ENCODE data around the gene PDE3A. TPM values are rescaled to one million over a fixed set of nuclear protein-coding genes. Genes with fewer than 3 reads are reported as not detected.
"Not testable (repeated sequence)": the region's sequence is repeated elsewhere in the genome, so short reads cannot be mapped to it uniquely, and the experiment has no call there.

The PDE3A gene
- total RNA-seq, 1 donor from 2014 or later, result 0.56 TPM

DNA sequence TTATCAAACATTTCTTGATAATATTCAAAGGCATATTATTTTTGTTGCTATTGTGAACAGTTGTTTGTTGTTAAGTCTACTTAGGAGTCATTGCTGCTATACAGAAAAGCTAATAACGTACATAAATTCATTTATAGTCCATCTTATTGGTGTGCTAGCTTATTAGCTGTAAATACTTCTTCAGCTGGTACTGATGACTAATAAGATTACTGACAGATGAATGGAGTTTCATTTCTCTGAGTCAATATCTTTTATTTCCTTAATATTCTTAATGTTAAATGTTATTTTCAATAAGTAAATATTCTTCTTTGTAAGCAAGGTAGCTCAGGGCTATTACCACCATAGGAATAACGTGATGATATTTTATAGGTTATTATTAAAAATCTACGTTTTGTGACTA lies 187.4 kb downstream of the PDE3A start:
- ATAC-seq, result no peak

DNA sequence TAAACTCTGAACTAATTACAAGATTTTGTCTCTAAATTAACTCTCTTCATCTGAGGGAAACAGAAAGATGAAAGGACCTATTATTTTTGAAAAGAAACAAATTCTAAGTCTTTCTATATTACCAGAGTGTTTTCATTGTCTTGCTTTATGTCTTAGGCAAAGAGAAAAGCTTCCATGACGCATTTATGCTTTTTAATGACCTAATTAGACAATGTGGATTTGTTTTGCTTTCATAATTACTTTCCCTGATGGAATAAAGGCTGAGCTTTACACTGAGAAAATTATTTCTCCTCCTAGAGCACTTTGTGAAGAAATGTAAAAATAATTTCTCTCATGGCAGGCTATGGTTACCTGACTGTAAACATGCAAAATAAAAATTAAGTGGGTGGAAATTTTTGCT lies 188.8 kb downstream of the PDE3A start:
- ATAC-seq, result no peak

GRCh38 chr12:20560935-20561334 lies 192.6 kb downstream of the PDE3A start:
- ATAC-seq, result no peak

- ATAC-seq, result no peak
Measured at GRCh38 chr12:20561871-20562270, 193.5 kb downstream of the PDE3A start.

DNA sequence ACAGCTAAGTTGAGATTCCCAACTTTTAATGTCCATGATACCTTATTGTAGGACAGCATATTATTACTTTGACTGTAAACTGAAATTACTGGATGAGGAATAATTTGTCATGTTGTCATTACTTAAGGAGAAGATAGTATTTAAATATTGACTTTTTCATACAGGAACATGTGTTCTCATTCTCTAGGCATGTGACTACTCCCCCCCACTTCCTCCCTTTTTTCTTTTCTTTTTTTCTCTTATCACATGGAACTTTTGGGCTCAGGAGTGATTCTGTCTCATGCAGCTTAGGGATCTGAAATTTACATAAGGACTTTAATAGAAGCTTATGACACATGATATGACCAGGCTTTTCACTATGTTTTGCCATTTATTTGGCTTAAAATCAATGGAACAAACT lies 199.1 kb downstream of the PDE3A start:
- no peak for ATAC-seq

- no peak for ATAC-seq
Measured at GRCh38 chr12:20572451-20572850, 204.1 kb downstream of the PDE3A start.

- no peak for ATAC-seq
Measured at GRCh38 chr12:20576528-20576927, 208.2 kb downstream of the PDE3A start.

GRCh38 chr12:20577054-20577453 lies 208.7 kb downstream of the PDE3A start:
- ATAC-seq, result no peak

GRCh38 chr12:20578142-20578541 lies 209.8 kb downstream of the PDE3A start:
- no peak for ATAC-seq

DNA sequence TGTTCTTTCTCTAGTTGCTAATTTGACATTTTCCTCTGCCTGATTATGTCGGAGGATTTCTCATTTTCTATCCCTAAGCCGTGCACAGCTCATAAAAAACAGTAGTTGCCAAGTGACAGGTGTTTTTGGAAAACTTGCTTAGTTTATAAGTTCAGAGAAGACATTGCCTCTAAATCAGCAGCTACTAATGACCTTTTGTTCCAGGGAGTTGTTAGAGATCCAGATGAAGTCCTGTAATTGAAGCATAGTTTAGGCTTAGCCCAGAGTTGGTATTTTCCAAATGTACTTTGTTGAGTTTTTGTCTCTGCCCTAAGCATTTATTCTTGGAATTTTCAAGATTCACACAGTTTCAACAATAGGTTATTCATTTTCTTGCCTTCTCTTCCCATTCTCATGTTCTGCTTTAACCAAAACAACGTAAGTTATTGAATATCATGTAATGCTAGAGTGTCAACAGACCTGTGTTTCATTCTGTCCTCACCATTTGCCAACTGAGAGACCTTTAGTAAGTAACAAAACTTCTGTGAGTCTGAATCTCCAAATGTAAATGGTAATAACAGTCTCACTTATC lies 216.8 kb downstream of the PDE3A start:
- no peak for ATAC-seq

DNA sequence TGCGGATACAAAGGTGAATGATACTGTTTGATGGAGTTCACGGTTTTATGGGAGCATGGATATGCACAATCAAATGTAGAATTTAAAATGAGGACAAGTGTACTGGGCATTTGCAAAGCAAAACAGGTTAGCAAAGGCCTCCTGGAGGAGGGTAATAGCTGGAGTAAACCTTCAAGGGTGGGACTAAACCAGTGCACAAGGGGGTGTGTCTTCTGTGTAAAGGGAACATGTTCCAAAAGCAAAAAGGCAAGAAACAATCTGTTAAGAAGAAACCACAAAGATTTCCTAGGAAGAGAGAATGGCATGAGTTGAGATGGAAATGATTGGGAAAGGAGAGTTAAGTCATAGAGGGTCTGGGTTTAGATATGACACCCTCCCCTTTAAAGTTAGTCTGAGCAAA lies 217.6 kb downstream of the PDE3A start:
- no peak for ATAC-seq

DNA sequence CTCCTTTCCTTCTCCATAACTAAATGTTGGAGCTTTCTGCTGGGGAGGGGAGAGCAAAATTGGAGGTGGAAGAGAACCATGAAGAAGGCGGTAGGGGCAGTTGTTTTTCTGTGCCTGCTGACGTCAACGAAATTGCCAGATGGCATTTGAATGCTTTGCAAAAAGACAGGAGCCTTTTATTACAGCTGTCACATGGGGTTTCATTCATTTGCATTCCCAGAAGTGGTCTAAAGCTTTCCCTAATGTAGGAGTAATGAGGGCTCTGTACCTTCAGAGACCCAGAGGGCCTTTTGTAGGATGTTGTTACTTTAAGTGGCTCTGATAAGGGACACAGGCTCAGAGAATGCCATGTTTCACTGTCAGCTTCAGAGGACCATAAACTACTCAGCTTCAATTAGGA lies 219.7 kb downstream of the PDE3A start:
- ATAC-seq, result no peak

DNA sequence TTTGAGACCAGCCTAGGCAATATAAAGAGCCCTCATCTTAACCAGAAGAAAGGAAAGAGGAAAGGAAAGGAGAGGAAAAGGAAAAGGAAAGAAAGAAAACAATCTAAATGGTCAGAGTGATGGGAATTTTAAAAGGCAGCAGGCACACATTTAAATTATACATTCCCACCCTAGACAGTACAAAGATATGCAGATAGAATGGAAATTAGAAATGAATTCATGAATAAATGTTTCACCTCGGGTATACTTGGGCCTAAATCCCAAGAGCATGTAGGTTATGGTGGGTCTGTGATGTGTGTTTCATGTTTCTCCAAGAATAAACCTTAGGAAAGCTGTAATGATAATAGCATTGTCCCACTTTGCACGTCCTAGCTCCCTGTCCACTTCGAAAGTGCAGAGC lies 222.2 kb downstream of the PDE3A start:
- ATAC-seq, result no peak

DNA sequence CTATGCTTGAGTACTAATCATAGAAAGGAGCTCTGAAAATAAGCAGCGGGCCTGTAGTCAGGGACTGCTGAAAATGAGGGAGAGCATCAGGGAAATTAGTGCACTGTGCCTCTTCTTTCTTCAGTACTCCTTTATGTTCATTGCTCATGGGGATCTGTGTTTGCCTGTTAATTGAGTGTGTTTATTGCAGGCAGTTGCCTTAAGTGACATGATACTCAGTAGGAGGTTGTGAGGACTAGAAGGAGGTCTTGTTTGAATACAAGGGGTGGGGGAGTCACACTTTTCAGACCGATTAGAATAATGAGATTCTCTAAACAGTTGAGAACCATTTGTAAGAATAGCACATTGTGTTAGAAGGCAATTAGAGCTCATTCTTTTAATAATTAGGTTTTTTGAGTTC lies 224.2 kb downstream of the PDE3A start:
- no peak for ATAC-seq

DNA sequence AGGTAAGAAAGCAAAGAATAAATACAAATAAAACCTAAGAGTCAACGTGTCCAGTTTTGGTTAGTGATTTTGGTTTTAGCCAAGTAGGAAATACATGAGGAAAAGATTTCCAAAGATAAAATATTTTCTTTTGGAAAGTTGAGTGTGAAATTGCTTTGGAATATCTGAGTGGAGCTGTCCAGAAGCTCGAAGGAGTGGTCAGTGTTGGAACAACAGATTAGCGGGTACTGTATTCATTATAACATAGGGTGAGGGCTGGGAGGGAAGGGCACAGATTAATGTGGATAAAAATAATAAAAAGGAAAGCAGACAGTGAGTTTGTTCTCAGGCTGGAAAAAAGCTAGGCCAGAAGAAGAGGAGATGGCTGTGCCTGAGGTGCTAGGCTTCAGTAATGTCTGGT lies 225.3 kb downstream of the PDE3A start:
- ATAC-seq, result no peak

DNA sequence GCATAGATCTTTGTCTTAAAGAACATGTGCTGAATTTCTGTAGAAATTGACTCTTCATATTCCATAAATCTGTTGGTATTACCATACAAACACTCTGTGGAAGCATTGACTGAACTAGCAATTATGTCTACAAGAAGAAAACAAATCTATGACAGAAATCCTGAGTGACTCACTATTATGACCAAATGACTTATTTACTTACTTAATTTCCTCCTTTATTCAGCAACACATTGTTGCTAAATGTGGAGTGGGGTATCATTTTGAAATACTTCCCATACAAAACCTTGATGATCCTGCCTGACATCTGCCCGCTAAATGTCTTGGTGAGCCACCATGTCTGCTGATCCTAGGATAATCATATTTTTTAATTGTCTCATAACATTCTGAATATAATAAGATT lies 227.7 kb downstream of the PDE3A start:
- no peak for ATAC-seq

DNA sequence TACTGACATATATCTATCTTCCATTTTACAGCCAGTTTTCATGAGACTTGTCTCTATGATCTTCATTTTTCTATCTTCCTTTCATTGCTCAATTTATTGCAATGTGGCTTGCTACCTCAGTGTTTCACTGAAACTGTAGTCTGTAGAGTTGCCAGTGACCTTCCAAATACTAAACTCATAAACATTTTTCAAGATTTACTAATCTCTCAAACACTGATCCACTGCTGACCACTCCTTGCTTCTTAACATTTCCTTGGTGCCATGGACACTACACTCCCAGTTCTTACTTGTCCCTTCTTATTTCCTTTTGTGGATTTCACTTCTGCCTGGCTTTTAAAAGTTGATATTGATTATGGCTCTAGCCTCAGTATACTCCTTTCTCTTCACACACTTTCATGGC lies 231.4 kb downstream of the PDE3A start:
- ATAC-seq, result no peak

GRCh38 chr12:20601668-20602280 lies 233.4 kb downstream of the PDE3A start:
- ATAC-seq, result no peak

DNA sequence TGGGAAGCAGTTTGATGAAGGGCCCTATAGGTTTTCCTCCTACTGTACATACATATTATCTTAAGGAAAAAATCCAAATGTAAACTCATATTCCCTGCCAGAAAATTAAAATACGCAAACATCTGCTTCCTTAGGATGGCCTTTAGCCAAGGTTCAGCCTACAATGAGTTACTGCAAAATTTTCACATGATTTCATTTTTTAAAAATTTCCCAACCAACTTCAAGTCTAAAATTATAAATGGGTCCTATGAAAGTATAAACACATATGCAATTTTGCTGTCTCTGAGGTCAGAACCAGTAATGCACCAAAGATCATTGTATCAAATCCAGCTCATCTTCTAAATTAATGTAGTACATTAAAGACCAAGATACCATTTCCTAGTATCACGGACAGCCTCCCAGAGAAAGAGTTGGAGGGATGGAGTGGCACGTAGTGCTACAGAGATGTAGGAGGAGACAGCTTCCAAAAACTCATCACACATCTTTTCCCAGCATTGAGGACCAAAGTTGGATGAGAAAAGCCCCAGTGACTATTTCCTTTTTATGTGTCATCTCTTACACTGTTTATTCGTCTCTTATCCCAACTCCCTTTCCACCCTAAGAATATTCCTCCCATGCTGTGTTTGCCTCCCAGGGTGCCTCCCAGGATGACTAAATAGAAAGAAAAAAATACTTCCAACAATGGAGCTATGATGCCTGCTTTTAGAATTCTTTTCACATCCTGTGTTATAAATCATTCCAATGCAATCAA lies 234.5 kb downstream of the PDE3A start:
- no peak for ATAC-seq

- no peak for ATAC-seq
Measured at GRCh38 chr12:20604408-20605067, 236.2 kb downstream of the PDE3A start.

GRCh38 chr12:20615020-20615419 lies 246.7 kb downstream of the PDE3A start:
- not testable (repeated sequence) for ATAC-seq

DNA sequence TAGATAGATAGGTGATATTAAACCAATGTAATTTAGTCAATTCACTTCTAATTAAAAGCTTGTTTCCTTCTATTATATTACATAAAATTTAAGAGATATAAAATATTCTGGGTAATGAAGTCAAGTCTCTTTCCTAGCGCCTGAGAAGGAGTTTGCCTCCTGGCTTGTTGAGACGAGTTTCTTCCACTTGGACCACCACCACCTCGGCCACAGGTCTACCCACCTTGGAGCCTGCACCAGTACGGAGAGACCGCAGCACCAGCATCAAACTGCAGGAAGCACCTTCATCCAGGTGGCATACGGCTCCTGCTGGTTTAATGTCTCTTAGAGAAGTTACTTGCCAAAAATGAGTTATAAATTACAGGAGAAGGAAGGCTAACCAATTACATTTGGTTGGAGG lies 247.8 kb downstream of the PDE3A start:
- no peak for ATAC-seq

DNA sequence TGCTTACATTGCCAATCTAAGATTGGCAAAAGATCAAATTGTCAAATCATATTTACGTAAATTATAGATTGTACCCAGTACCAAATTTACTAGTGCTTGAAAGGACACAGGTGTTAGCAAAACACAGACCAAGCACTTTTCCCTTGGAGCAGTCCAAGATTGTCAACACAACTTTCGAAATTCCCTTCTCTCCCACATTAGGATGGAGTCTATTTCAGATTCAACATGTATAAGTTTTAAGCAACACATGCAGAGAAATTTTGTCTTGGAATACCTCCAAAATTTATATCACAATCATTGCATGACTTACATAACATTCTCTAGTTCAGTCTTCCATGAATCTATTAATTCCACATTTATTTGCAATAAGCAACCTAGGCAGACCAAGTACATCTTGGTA lies 251.9 kb downstream of the PDE3A start:
- ATAC-seq, result no peak

DNA sequence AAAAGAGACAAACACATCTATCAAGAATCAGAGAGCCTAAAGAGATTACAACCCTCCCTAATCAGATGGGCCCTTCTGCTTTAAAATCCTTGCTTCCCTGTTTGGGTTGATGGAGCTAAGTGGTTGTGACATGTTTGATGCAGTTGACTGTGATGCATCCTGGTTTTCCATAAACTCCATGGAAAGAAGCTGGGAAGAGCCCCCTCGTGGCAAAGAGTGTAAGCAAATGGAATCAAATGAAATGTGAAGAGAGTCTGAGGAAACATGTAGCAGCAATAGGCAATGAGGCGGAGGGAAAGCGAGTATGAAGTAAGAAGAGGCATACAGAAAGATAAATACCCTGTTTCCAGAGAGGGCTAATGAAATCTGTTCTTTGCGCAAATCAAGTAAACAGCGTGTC lies 256.4 kb downstream of the PDE3A start:
- ATAC-seq, result no peak

Data from esophagus mucosa (tissue), 1 donor.